GM12878 (cell line): ENCODE data around the gene PACS2. TPM values are rescaled to one million over a fixed set of nuclear protein-coding genes. Genes with fewer than 3 reads are reported as not detected.

ENCODE experiments used
- ATAC-seq: fragments of 200-7000 bp; cut with Tn5 transposase; 3 replicates; pipeline ENCODE4 v1.9.1; 2020; ENCODE audit warnings: mild to moderate bottlenecking, moderate library complexity
- BruUV-seq: library from RNA; stranded (reverse); fragments of 400-500 nt; replicated peaks from 2 replicates; lab custom pipeline; 2021; lab: Mats Ljungman, UMichigan
- CTCF ChIA-PET: fragments of 300-600 bp; sonication (Branson Sonifier 250); formaldehyde crosslinking; extraction: SDS; loops from one replicate; lab custom pipeline; 2021; ENCODE audit warnings: inconsistent platforms; lab: Yijun Ruan, JAX
- POLR2A ChIA-PET: fragments of 350-600 bp; formaldehyde crosslinking; extraction: SDS; loops from one replicate; lab custom pipeline; 2021; ENCODE audit warnings: inconsistent platforms; lab: Charles Lee
- RAD21 ChIA-PET: fragments of 300-600 bp; sonication (Branson Sonifier 250); formaldehyde crosslinking; loops from one replicate; lab custom pipeline; 2023; ENCODE audit warnings: antibody characterized with exemption; ENCODE audit not compliant: unreplicated experiment; lab: Charles Lee
- SMC1A ChIA-PET: fragments of 300-600 bp; sonication (Branson Sonifier 250); formaldehyde crosslinking; loops from one replicate; lab custom pipeline; 2023; ENCODE audit not compliant: unreplicated experiment, uncharacterized antibody; lab: Charles Lee
- DNase-seq: peaks from one replicate; pipeline ENCODE4 v3.0.0-alpha.2; 2011; ENCODE audit warnings: low read depth, low spot score
- FAIRE-seq: peaks from 3 replicates; lab custom pipeline; 2011; peaks lifted over from hg19 to GRCh38; lab: Jason Lieb, UNC
- H2AFZ ChIP-seq: 2 replicates; pipeline ENCODE4 v1.6.0; 2011; ENCODE audit warnings: low read depth, low read length, control low read depth; ENCODE audit not compliant: control insufficient read depth
- H3K27ac ChIP-seq: 2 replicates; pipeline ENCODE4 v1.5.1; 2011; ENCODE audit warnings: control low read depth; ENCODE audit not compliant: control insufficient read depth, insufficient read depth
- H3K27me3 ChIP-seq, 2 experiments: replicated peaks in 1 of 2; 2 replicates each; pipeline versions ENCODE4 v1.6.0 to v1.6.1; 2011; ENCODE audit warnings: low read length in 1 of 2; ENCODE audit not compliant: control insufficient read depth in 2 of 2, insufficient read depth in 2 of 2
- H3K36me3 ChIP-seq, 2 experiments: 2 replicates each; pipeline ENCODE4 v1.5.1; 2011; ENCODE audit warnings: low read length in 1 of 2; ENCODE audit not compliant: control insufficient read depth in 2 of 2, insufficient read depth in 2 of 2
- H3K4me1 ChIP-seq: 2 replicates; pipeline ENCODE4 v1.6.1; 2011; ENCODE audit warnings: mild to moderate bottlenecking, low read length, moderate library complexity, mixed read lengths; ENCODE audit not compliant: control insufficient read depth, insufficient read depth
- H3K4me2 ChIP-seq: 2 replicates; pipeline ENCODE4 v1.6.0; 2011; ENCODE audit warnings: control low read depth; ENCODE audit not compliant: control insufficient read depth, insufficient read depth
- H3K4me3 ChIP-seq: fragments of 200-600 bp; sonication (generic); 2 replicates; pipeline ENCODE4 v1.5.1; 2016
- H3K79me2 ChIP-seq: 2 replicates; pipeline ENCODE4 v1.6.0; 2011; ENCODE audit warnings: low read length; ENCODE audit not compliant: control insufficient read depth, insufficient read depth
- H3K9ac ChIP-seq: 2 replicates; pipeline ENCODE4 v1.8.0; 2011; ENCODE audit warnings: low read length, control low read depth, mixed read lengths; ENCODE audit not compliant: control insufficient read depth, insufficient read depth
- H3K9me3 ChIP-seq: replicated peaks from 3 replicates; pipeline ENCODE4 v1.5.1; 2011; ENCODE audit warnings: mild to moderate bottlenecking, low read length; ENCODE audit not compliant: control insufficient read depth, insufficient read depth
- H4K20me1 ChIP-seq: 2 replicates; pipeline ENCODE4 v1.6.0; 2011; ENCODE audit not compliant: control insufficient read depth, insufficient read depth
- BACH1 ChIP-seq: fragments of 450-650 bp; IDR thresholded peaks from 2 replicates; pipeline ENCODE4 v1.6.1; 2017; ENCODE audit warnings: mild to moderate bottlenecking, borderline replicate concordance
- BMI1 ChIP-seq: fragments of 450-650 bp; IDR thresholded peaks from 2 replicates; pipeline ENCODE4 v1.6.1; 2016; ENCODE audit warnings: mild to moderate bottlenecking, moderate library complexity, borderline replicate concordance
- EGR1 ChIP-seq, 2 experiments: IDR thresholded peaks; 1 replicate in 1 of 2; 2 replicates in 1 of 2; pipeline ENCODE4 v1.6.1; 2011 to 2012; ENCODE audit warnings: low read depth in 2 of 2, low read length in 2 of 2, borderline replicate concordance in 1 of 2, mild to moderate bottlenecking in 1 of 2, moderate library complexity in 1 of 2
- EP300 ChIP-seq, 2 experiments: fragments of 150-350 bp in 1 of 2; IDR thresholded peaks; 2 replicates each; pipeline ENCODE4 v1.6.1; 2011 to 2012; ENCODE audit warnings: low read depth in 2 of 2, low read length in 2 of 2, borderline replicate concordance in 1 of 2, improper control_type of control experiment in 1 of 2, inconsistent platforms in 1 of 2; ENCODE audit not compliant: control insufficient read depth in 1 of 2
- ETV6 ChIP-seq, 2 experiments: fragments of 450-650 bp in 1 of 2; IDR thresholded peaks in 1 of 2; conservative IDR thresholded peaks in 1 of 2; 2 replicates each; pipeline ENCODE4 v1.6.1; 2014; ENCODE audit warnings: antibody characterized with exemption in 1 of 2, borderline replicate concordance in 1 of 2, low read depth in 1 of 2, mild to moderate bottlenecking in 1 of 2, moderate library complexity in 1 of 2
- EZH2 ChIP-seq: IDR thresholded peaks from 2 replicates; pipeline ENCODE4 v1.6.1; 2012; ENCODE audit warnings: low read depth, mild to moderate bottlenecking, control low read depth, inconsistent platforms, low read length, borderline replicate concordance; ENCODE audit not compliant: control insufficient read depth
- KDM1A ChIP-seq: fragments of 200-600 bp; sonication (generic); IDR thresholded peaks from 2 replicates; pipeline ENCODE4 v1.6.1; 2016; ENCODE audit warnings: borderline replicate concordance
- MAX ChIP-seq: IDR thresholded peaks from 2 replicates; pipeline ENCODE4 v1.6.1; 2012; ENCODE audit warnings: low read depth, low read length, improper control_type of control experiment
- POLR2AphosphoS2 ChIP-seq: IDR thresholded peaks from 2 replicates; pipeline ENCODE4 v1.6.1; 2011; ENCODE audit warnings: low read depth, mild to moderate bottlenecking, low read length, improper control_type of control experiment, moderate library complexity
- STAT1 ChIP-seq: fragments of 450-650 bp; conservative IDR thresholded peaks from 2 replicates; pipeline ENCODE4 v1.6.1; 2014; ENCODE audit warnings: antibody characterized with exemption, mild to moderate bottlenecking
- TAF1 ChIP-seq: IDR thresholded peaks from 2 replicates; pipeline ENCODE4 v1.6.1; 2011; ENCODE audit warnings: mild to moderate bottlenecking, low read depth, low read length, borderline replicate concordance
- ZBED1 ChIP-seq: IDR thresholded peaks from 2 replicates; pipeline ENCODE4 v1.6.1; 2016; ENCODE audit warnings: borderline replicate concordance
- whole genome bisulfite sequencing: methylation state at CpG from one replicate; pipeline ENCODE4 v1.1.6; 2016; ENCODE audit warnings: low lambda C conversion rate; ENCODE audit not compliant: insufficient replicate concordance, insufficient coverage; ENCODE audit errors: missing lambda C conversion rate; 5-methylcytosine and 5-hydroxymethylcytosine counted together
- in situ Hi-C: fragments of 300-500 bp; cut with MboI; formaldehyde crosslinking; loops from 9 replicates; pipeline ENCODE4 v1.14.3; 2018; ENCODE audit warnings: mixed read lengths
- intact Hi-C: fragments of 100-400 bp; cut with micrococcal nuclease; formaldehyde crosslinking; loops from one replicate; pipeline ENCODE4 v1.14.2; 2022; ENCODE audit not compliant: unreplicated experiment
- polyA plus RNA-seq, 11 experiments: library from polyadenylated mRNA; depleted of rRNA in 4 of 11; unstranded in 6 of 11; stranded (reverse) in 5 of 11; fragments of >200 nt; fragmentation: Nextera tagmentation in 4 of 11; fragmentation: Illumina TruSeq in 1 of 11; extraction: Ambion mirVana in 4 of 11; extraction: Trizol in 1 of 11; gene quantifications; 1 replicate in 1 of 11; 2 replicates in 10 of 11; pipeline versions ENCODE4 v1.2.1 to v1.2.3, GENCODE V29; 2011 to 2016; ENCODE audit warnings: inconsistent platforms in 2 of 11, missing spikeins in 2 of 11, low read depth in 1 of 11
- total RNA-seq, 4 experiments: library from RNA; depleted of rRNA in 3 of 4; stranded (reverse); fragments of >200 nt in 3 of 4; fragmentation: Illumina TruSeq in 1 of 4; extraction: Trizol in 1 of 4; gene quantifications; 2 replicates each; pipeline versions ENCODE4 v1.2.1 to v1.2.3, GENCODE V29; 2013 to 2021

PACS2 gene
- total and polyA plus RNA-seq, 10 of the 15 experiments (the other 5 are each of a cell fraction or from before 2014, with no cell fraction given), result 0.21 to 37.3 (median 9.4) TPM

GRCh38 chr14:105333020-105333490, 18.5 kb downstream of the PACS2 start:
- POLR2A ChIA-PET, result no interaction called here
- H3K27me3 ChIP-seq, result no peaks in the 10 kb centered on the region
- FAIRE-seq, result no peak
- H4K20me1 ChIP-seq, result no peaks in the 10 kb centered on the region
- TF ChIP-seq BACH1 (no peak), ZBED1 (no peak), EZH2 (no peak), KDM1A (no peak), TAF1 (no peak), BMI1 (no peak), EP300 (IDR thresholded peaks at IDR 0.05; ENCODE audit: borderline replicate concordance in 1 of 2, control insufficient read depth in 1 of 2, low read depth in 2 of 2, low read length in 2 of 2) (no peak), MAX (no peak), STAT1 (no peak), EGR1 (IDR thresholded peaks at IDR 0.05; ENCODE audit: borderline replicate concordance in 1 of 2, low read depth in 2 of 2, low read length in 2 of 2) (no peak), ETV6 (conservative IDR thresholded peaks at IDR 0.05 in 1 of 2, IDR thresholded peaks at IDR 0.05 in 1 of 2; ENCODE audit: borderline replicate concordance in 1 of 2, low read depth in 1 of 2) (no peak), POLR2AphosphoS2 (no peak)
- BruUV-seq, result no TSS peak
- RAD21 ChIA-PET, result no interaction called here
- H3K9me3 ChIP-seq, result no peaks in the 10 kb centered on the region
- intact Hi-C loops, result no loop called here
- H3K79me2 ChIP-seq, result no peaks in the 10 kb centered on the region
- no peak overlapping the region for H3K9ac ChIP-seq
- no peak overlapping the region for H3K27ac ChIP-seq
- H3K36me3 ChIP-seq, result no peaks in the 10 kb centered on the region; a peak in 1 of 4 replicates
- WGBS, result 69% methylated on average over 15 of the region's 15 CpGs
- no peak for DNase-seq
- SMC1A ChIA-PET, result no interaction called here
- no peak overlapping the region for H2AFZ ChIP-seq
- H3K4me3 ChIP-seq, result no peak overlapping the region
- no peak overlapping the region for H3K4me2 ChIP-seq
- no peak for ATAC-seq
- in situ Hi-C loops, result no loop called here
- H3K4me1 ChIP-seq, result peaks cover 3% of the 10 kb centered on the region; the same call in 1 of the 2 replicates
- CTCF ChIA-PET, result no interaction called here
